Bronchial epithelial cell (primary cell): ENCODE data around the gene POC1B. TPM values are rescaled to one million over a fixed set of nuclear protein-coding genes. Genes with fewer than 3 reads are reported as not detected.

Experiments used
- DNase-seq: peaks from one replicate; pipeline ENCODE4 v3.0.0-alpha.2; 2010; ENCODE audit warnings: low read depth
- FAIRE-seq: peaks from 2 replicates; lab custom pipeline; 2011; peaks lifted over from hg19 to GRCh38; lab: Jason Lieb, UNC
- H3K27me3 ChIP-seq: 2 replicates; pipeline ENCODE4 v1.5.1; 2011; ENCODE audit warnings: low read length; ENCODE audit not compliant: control insufficient read depth, insufficient read depth
- H3K36me3 ChIP-seq: 2 replicates; pipeline ENCODE4 v1.5.1; 2011; ENCODE audit warnings: low read length; ENCODE audit not compliant: control insufficient read depth, insufficient read depth
- H3K4me3 ChIP-seq: 2 replicates; pipeline ENCODE4 v1.5.1; 2011; ENCODE audit warnings: mild to moderate bottlenecking, low read depth, low read length, control low read depth
- total RNA-seq: library from RNA; depleted of rRNA; stranded (reverse); fragments of >200 nt; gene quantifications from 2 replicates; pipeline ENCODE4 v1.2.1, GENCODE V29; 2014
- TF ChIP-seq, protein P1 (sequence below): IDR thresholded peaks from 2 replicates; pipeline ENCODE4 v1.5.1; 2011; ENCODE audit warnings: mild to moderate bottlenecking, moderate library complexity, low read length, control low read depth, inconsistent platforms; ENCODE audit not compliant: insufficient read depth, severe bottlenecking

The POC1B gene
- total RNA-seq, 1 donor from 2014 or later: 12.6 TPM

- TF ChIP-seq, protein P1, sequence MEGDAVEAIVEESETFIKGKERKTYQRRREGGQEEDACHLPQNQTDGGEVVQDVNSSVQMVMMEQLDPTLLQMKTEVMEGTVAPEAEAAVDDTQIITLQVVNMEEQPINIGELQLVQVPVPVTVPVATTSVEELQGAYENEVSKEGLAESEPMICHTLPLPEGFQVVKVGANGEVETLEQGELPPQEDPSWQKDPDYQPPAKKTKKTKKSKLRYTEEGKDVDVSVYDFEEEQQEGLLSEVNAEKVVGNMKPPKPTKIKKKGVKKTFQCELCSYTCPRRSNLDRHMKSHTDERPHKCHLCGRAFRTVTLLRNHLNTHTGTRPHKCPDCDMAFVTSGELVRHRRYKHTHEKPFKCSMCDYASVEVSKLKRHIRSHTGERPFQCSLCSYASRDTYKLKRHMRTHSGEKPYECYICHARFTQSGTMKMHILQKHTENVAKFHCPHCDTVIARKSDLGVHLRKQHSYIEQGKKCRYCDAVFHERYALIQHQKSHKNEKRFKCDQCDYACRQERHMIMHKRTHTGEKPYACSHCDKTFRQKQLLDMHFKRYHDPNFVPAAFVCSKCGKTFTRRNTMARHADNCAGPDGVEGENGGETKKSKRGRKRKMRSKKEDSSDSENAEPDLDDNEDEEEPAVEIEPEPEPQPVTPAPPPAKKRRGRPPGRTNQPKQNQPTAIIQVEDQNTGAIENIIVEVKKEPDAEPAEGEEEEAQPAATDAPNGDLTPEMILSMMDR: no peak
- no peaks in the 10 kb centered on the region for H3K36me3 ChIP-seq
- FAIRE-seq (no peak), DNase-seq (no peak)
- H3K4me3 ChIP-seq: no peak overlapping the region
- no peaks in the 10 kb centered on the region for H3K27me3 ChIP-seq
Measured at GRCh38 chr12:89456565-89456964, 69.3 kb downstream of the POC1B start.

DNA sequence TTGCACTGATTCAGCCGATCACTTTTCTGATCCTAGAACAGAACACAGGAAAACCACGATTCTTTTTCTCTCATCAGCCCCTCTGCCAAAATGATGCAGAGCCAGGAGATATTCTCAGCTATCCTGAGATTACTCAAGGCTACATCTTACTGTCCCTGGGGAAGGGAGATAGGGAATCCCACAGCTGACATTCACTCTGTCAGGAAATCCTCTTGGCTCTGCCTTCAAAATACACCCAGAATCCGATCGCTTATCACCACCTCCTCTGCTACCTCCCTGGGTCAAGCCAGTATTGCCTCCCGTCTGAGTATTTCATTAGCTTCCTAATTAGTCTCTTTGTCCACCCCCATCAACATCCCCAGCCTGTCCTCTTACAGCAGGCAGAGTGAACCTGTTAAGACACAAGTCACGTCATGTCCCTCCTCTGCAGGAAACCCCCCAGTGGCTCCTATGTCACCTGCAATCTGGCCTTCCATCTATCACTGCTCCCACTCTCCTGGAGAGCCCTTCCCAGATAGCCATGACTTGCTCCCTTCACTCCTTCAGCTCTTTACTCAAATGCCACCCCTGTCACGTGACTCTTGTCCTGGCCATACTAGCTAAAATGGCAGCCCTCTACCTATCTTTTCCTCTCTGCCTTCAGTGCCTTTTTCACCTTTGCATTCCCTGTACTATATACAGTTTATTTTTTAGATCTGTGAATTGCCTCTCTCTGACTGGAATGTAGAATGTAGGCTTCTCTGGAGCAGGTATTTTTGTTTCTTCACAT, 71.6 kb downstream of the POC1B start:
- Histone ChIP-seq H3K4me3 (no peak overlapping the region), H3K27me3 (no peaks in the 10 kb centered on the region), H3K36me3 (no peaks in the 10 kb centered on the region)
- TF ChIP-seq, protein P1: no peak
- FAIRE-seq (peak; percentile 40), DNase-seq (no peak)

GRCh38 chr12:89453121-89453978, 72.5 kb downstream of the POC1B start:
- no peak overlapping the region for H3K4me3 ChIP-seq
- peak; percentile 66 for DNase-seq
- TF ChIP-seq, protein P1: no peak
- H3K27me3 ChIP-seq: no peaks in the 10 kb centered on the region
- no peak for FAIRE-seq
- no peaks in the 10 kb centered on the region for H3K36me3 ChIP-seq

DNA sequence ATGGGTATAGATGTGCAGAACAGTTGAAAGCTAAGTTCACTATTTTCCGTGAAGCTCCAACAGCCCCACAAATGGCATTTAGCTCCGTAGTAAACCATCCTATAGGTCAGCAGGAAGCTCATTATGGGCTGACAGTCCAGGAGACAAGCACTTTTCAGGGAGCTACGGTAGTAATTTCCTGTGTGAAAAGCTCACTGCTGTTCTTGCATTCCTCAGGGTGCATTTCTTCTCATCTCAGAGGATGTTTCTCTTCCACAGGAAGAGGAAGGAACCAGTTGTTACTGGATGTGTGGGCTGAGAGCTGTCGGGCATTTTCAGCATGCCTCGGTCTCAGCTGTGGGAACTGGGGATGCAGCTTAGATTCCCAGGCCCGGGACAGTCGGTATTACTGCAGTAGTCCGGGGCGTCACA, 74.0 kb downstream of the POC1B start:
- Histone ChIP-seq H3K27me3 (no peaks in the 10 kb centered on the region), H3K36me3 (no peaks in the 10 kb centered on the region), H3K4me3 (no peak overlapping the region)
- DNase-seq (peak; percentile 17), FAIRE-seq (no peak)
- TF ChIP-seq, protein P1: no peak

- FAIRE-seq (no peak), DNase-seq (no peak)
- Histone ChIP-seq H3K27me3 (no peaks in the 10 kb centered on the region), H3K36me3 (no peaks in the 10 kb centered on the region), H3K4me3 (no peak overlapping the region)
- TF ChIP-seq, protein P1: no peak
Measured at GRCh38 chr12:89450907-89451306, 74.9 kb downstream of the POC1B start.
